ENCODE data around the gene ZNF471.

The ZNF471 gene

DNA sequence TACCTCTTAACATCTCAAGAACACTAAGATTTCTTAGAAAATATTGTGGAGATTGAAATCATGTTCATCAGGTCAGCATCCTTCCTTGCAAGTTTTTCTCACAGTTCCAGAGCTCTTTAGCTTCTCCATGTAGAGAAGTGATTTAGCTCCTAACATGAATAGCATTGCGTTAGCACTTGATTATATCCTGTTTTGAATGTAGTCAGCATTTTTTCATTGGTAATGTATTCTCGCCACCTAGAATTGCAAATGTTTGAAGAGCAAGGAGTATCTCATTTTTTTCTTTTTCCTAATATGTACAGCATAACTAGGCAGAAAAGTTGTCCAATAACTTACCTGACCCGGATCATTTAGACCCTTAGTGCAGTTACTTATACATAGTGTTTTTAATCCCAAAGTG, 66.3 kb downstream of the ZNF471 start:
- no peak for DNase-seq (ENCODE audit: low spot score)

DNA sequence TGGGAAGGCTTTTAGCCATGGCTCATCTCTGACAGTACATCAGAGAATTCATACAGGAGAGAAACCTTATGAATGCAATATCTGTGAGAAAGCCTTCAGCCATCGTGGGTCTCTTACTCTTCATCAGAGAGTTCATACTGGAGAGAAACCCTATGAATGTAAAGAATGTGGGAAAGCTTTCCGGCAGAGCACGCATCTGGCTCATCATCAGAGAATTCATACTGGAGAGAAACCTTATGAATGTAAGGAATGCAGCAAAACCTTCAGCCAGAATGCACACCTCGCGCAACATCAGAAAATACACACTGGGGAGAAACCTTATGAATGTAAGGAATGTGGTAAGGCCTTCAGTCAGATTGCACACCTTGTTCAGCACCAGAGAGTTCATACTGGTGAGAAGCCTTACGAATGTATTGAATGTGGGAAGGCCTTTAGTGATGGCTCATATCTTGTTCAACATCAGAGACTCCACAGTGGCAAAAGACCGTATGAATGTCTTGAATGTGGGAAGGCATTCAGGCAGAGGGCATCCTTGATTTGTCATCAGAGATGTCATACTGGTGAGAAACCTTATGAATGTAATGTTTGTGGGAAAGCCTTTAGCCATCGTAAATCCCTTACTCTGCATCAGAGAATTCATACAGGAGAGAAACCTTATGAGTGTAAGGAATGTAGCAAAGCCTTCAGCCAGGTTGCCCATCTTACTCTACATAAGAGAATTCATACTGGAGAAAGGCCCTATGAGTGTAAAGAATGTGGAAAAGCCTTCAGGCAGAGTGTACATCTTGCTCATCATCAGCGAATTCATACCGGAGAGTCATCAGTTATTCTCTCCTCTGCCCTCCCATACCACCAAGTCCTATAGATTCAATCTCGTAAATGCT, 70.3 kb downstream of the ZNF471 start:
- DNase-seq (ENCODE audit: low spot score): no peak
